ENCODE data around the gene WFIKKN1. TPM values are rescaled to one million over a fixed set of nuclear protein-coding genes. Genes with fewer than 3 reads are reported as not detected.

Gene WFIKKN1
- total RNA-seq, 3 donors from 2014 or later: 1.1 to 2.2 (median 1.6) TPM

GRCh38 chr16:585351-585750, 45.4 kb upstream of the WFIKKN1 start:
- no peaks in the 10 kb centered on the region for H3K9me3 ChIP-seq
- TF ChIP-seq, protein P1, sequence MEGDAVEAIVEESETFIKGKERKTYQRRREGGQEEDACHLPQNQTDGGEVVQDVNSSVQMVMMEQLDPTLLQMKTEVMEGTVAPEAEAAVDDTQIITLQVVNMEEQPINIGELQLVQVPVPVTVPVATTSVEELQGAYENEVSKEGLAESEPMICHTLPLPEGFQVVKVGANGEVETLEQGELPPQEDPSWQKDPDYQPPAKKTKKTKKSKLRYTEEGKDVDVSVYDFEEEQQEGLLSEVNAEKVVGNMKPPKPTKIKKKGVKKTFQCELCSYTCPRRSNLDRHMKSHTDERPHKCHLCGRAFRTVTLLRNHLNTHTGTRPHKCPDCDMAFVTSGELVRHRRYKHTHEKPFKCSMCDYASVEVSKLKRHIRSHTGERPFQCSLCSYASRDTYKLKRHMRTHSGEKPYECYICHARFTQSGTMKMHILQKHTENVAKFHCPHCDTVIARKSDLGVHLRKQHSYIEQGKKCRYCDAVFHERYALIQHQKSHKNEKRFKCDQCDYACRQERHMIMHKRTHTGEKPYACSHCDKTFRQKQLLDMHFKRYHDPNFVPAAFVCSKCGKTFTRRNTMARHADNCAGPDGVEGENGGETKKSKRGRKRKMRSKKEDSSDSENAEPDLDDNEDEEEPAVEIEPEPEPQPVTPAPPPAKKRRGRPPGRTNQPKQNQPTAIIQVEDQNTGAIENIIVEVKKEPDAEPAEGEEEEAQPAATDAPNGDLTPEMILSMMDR (IDR thresholded peaks at IDR 0.05): no peak
- peaks cover 13% of the 10 kb centered on the region for H3K4me1 ChIP-seq (ENCODE audit: low read depth)
- intact Hi-C loops (cut with DNase I, micrococcal nuclease): no loop called here
- DNase-seq (no peak), ATAC-seq (no peak)
- no peak overlapping the region for H3K4me3 ChIP-seq
- H3K36me3 ChIP-seq (ENCODE audit: low read depth): no peaks in the 10 kb centered on the region

DNA sequence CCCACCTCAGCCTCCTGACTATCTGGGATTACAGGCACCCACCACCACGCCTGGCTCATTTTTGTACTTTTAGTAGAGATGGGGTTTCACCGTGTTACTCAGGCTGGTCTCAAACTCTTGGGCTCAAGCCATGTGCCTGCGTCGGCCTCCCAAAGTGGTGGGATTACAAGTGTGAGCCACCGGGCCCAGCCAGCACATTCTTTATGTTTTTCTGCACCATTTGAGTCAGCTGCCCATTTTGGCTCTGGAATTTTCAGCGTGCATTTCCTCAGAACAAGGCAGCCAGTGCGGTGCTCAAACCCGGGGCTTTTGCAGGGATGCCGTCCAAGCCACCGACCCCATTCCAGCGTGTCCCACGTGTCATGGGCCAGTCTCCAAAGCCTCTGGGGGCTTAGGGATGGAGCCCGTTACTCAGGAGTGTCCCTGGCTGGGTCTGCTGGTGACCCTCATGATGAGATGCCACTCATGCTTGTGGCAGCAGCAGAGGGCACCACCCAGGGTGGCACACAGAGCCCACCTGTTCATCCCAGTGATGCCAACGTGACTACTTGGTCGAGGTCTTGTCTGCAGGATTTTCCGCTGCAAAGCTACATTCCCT, 44.6 kb upstream of the WFIKKN1 start:
- ATAC-seq (no peak), DNase-seq (no peak)
- H3K36me3 ChIP-seq (ENCODE audit: low read depth): no peaks in the 10 kb centered on the region
- TF ChIP-seq, protein P1 (IDR thresholded peaks at IDR 0.05): no peak
- H3K4me3 ChIP-seq: no peak overlapping the region
- H3K9me3 ChIP-seq: no peaks in the 10 kb centered on the region
- H3K4me1 ChIP-seq (ENCODE audit: low read depth): peaks cover 14% of the 10 kb centered on the region
- intact Hi-C loops (cut with DNase I, micrococcal nuclease): no loop called here

- H3K4me3 ChIP-seq: no peak overlapping the region
- DNase-seq (peak in 1 of 3 donors; percentile 59), ATAC-seq (no peak)
- TF ChIP-seq, protein P1 (IDR thresholded peaks at IDR 0.05): no peak
- intact Hi-C loops (cut with DNase I, micrococcal nuclease): no loop called here
- no peaks in the 10 kb centered on the region for H3K36me3 ChIP-seq (ENCODE audit: low read depth)
- H3K4me1 ChIP-seq (ENCODE audit: low read depth): peaks cover 22% of the 10 kb centered on the region
- H3K9me3 ChIP-seq: no peaks in the 10 kb centered on the region
Measured at GRCh38 chr16:586645-587590, 43.9 kb upstream of the WFIKKN1 start.

DNA sequence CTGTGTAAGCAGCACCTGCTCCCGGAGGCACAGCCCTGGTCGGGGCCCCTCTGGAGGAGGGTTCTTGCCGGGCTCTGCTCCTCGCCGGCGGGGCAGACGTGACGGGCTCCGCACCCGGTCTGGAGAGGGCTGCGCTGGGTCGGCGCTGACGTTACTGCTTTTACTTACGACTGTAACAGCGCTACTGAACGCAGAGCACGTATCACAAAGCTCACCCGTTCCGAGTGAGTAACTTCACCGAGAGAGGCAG, 42.2 kb upstream of the WFIKKN1 start:
- peaks cover 39% of the 10 kb centered on the region for H3K4me1 ChIP-seq (ENCODE audit: low read depth)
- DNase-seq (peak; percentile 53 to 80 (median 72)), ATAC-seq (peak; percentile 0)
- H3K4me3 ChIP-seq: peak overlapping the region; percentile 90
- no peaks in the 10 kb centered on the region for H3K9me3 ChIP-seq
- intact Hi-C loops (cut with DNase I, micrococcal nuclease): no loop called here
- TF ChIP-seq, protein P1 (IDR thresholded peaks at IDR 0.05): no peak
- no peaks in the 10 kb centered on the region for H3K36me3 ChIP-seq (ENCODE audit: low read depth)

DNA sequence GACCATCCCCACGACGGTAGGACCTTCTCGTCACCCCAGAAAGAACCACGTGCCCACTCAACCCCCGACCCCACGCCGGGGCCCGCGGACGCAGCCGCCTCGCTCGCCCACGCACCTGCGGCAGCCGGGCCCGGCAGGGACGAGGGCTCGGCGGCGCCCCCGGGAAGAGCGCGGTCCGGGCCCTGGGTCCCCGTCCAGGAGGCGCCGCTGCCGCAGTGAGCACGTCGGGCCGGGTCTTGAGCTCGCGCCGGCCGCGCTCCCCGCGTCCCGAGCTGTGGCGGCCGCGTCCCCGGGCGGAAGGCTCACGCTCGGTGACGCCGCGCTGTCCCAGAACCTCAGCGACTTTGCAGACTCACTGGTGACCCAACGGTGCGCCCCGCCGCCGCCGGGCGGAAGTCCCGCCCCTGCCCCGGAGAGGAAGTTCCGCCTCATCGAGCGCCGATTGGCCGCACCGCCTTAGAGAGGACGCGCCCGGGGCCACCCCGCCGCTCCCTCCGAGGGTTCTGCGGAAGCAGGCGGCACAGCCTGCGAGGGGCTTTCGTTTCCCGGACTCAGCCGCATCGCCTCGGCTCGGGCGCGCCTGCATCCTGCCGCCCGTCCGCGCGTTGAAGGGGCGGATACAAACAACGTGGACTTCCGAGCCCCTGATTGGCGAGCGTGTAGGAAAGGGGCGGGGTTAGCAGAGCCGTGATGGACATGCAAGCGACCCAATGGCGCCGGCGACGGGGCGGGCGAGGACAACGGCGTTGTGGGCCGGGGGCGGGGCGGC, 41.7 kb upstream of the WFIKKN1 start:
- peaks cover 40% of the 10 kb centered on the region for H3K4me1 ChIP-seq (ENCODE audit: low read depth)
- H3K4me3 ChIP-seq: peak overlapping the region; percentile 90
- H3K36me3 ChIP-seq (ENCODE audit: low read depth): no peaks in the 10 kb centered on the region
- DNase-seq: peak; percentile 98 to 99 (median 99)
- peak; percentile 79 for ATAC-seq
- intact Hi-C loops (cut with DNase I, micrococcal nuclease): no loop called here
- H3K9me3 ChIP-seq: no peaks in the 10 kb centered on the region
- TF ChIP-seq, protein P1 (IDR thresholded peaks at IDR 0.05): no peak
